Mucosa of descending colon (tissue), 3 donors: Measurements from ENCODE around the gene OOSP4B. TPM values are rescaled to one million over a fixed set of nuclear protein-coding genes. Genes with fewer than 3 reads are reported as not detected.
"Not testable (repeated sequence)": the region's sequence is repeated elsewhere in the genome, so short reads cannot be mapped to it uniquely, and the experiment has no call there.

Source experiments
- ATAC-seq: fragments of 200-7000 bp; cut with Tn5 transposase; one replicate; pipeline ENCODE4 v1.9.1; 2020; ENCODE audit warnings: mild to moderate bottlenecking, moderate library complexity
- DNase-seq, 3 donors: peaks; one replicate each; pipeline ENCODE4 v3.0.0-alpha.2; 2020
- H3K36me3 ChIP-seq: fragments of 200-600 bp; one replicate; pipeline ENCODE4 v1.8.0; 2021; ENCODE audit warnings: low read depth, mild to moderate bottlenecking
- H3K4me1 ChIP-seq: fragments of 200-600 bp; one replicate; pipeline ENCODE4 v1.8.0; 2021; ENCODE audit warnings: low read depth, mild to moderate bottlenecking
- H3K4me3 ChIP-seq: fragments of 200-600 bp; one replicate; pipeline ENCODE4 v1.8.0; 2021; ENCODE audit warnings: mild to moderate bottlenecking
- H3K9me3 ChIP-seq: fragments of 200-600 bp; one replicate; pipeline ENCODE4 v1.8.0; 2021; ENCODE audit warnings: mild to moderate bottlenecking
- intact Hi-C, 2 donors: fragments of 100-400 bp; cut with DNase I in 1 of 2; cut with micrococcal nuclease in 1 of 2; formaldehyde crosslinking; loops; one replicate each; pipeline versions ENCODE4 v1.11.0 to v1.11.1; 2022; cut with DNase I, micrococcal nuclease
- total RNA-seq, 3 donors: library from RNA; stranded (reverse); fragmentation: NEBNext Ultra II Directional in 2 of 3; extraction: Animal tissue kit (Norgen Biotek cat#: 25700) in 2 of 3; gene quantifications; one replicate each; pipeline versions ENCODE4 v1.2.1 to v1.2.4, GENCODE V29; 2021 to 2023
- TF ChIP-seq, protein P1 (sequence below): fragments of 200-600 bp; IDR thresholded peaks from one replicate; pipeline ENCODE4 v1.8.0; 2022; ENCODE audit warnings: antibody characterized with exemption, mild to moderate bottlenecking
- donor health status: DM: no; HTN: no; CAD: no; lungs with moderate emphysema.
- donor health status: DM: no; HTN: no; CAD: no.
- donor health status: DM: no; HTN: yes; CAD: no.

The OOSP4B gene
- total RNA-seq, 3 donors from 2014 or later = not detected

DNA sequence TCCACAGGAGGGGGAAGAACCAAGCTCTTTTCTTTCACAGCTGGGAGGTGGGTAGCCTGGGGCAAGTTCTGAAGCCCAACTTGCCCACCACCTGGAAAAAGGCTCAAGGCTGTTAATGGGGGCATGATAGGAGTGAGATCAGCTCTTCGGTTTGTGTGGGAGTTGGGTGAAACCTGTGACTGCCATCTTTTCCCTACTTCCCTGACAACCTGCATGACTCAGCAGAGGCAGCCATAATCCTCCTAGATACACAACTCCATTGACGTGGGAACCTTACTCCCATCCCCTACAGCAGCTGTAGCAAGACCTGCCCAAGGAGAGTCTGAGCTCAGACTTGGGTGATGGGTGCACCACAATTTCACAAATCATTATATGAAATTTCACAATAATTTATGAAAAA is 13.3 kb upstream of the OOSP4B start:
- no peak for ATAC-seq
- no peak overlapping the region for H3K4me3 ChIP-seq
- intact Hi-C loops = no loop called here
- no peaks in the 10 kb centered on the region for H3K36me3 ChIP-seq
- TF ChIP-seq, protein P1, sequence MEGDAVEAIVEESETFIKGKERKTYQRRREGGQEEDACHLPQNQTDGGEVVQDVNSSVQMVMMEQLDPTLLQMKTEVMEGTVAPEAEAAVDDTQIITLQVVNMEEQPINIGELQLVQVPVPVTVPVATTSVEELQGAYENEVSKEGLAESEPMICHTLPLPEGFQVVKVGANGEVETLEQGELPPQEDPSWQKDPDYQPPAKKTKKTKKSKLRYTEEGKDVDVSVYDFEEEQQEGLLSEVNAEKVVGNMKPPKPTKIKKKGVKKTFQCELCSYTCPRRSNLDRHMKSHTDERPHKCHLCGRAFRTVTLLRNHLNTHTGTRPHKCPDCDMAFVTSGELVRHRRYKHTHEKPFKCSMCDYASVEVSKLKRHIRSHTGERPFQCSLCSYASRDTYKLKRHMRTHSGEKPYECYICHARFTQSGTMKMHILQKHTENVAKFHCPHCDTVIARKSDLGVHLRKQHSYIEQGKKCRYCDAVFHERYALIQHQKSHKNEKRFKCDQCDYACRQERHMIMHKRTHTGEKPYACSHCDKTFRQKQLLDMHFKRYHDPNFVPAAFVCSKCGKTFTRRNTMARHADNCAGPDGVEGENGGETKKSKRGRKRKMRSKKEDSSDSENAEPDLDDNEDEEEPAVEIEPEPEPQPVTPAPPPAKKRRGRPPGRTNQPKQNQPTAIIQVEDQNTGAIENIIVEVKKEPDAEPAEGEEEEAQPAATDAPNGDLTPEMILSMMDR = no peak
- DNase-seq = no peak
- H3K9me3 ChIP-seq = no peaks in the 10 kb centered on the region
- no peaks in the 10 kb centered on the region for H3K4me1 ChIP-seq

DNA sequence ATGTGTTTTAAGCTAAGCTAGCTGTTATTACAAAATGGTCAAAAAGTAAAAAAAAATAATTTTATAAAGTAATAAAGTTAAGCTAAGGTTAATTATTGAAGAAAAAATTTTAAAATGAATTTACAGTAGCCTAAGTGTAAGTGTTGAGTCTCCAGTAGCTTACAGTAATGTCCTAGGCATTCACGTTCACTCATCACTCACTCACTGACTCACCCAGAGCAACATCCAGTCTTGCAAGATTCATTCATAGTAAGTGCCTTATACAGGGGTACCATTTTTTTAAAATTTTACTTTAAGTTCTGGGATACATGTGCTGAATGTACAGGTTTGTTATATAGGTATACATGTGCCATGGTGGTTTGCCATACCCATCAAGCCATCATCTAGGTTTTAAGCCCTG is 11.6 kb upstream of the OOSP4B start:
- ATAC-seq (no peak), DNase-seq (no peak)
- Histone ChIP-seq H3K36me3 (no peaks in the 10 kb centered on the region), H3K4me1 (no peaks in the 10 kb centered on the region), H3K9me3 (no peaks in the 10 kb centered on the region), H3K4me3 (no peak overlapping the region)
- TF ChIP-seq, protein P1 = no peak
- intact Hi-C loops = no loop called here

DNA sequence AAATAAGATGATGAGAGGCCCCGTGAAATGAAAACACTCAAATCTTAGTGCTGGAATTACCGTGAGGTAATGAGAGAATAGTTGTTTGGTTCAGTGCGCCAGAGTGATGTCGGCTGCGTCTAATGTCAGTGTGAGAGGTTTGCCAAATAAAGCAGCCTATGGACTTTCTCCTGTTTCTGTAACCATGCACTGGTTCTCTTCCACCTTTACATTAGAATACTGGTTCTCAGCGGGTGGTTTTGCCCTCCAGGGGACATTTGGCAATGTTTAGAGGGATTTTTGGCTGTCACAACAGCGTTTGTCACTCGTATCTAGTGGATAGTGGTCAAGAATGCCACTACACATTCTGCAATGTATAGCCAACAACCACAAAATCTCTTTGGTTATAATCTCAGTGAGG is 1.1 kb downstream of the OOSP4B start:
- Histone ChIP-seq H3K9me3 (no peaks in the 10 kb centered on the region), H3K36me3 (no peaks in the 10 kb centered on the region), H3K4me3 (no peak overlapping the region), H3K4me1 (no peaks in the 10 kb centered on the region)
- DNase-seq = no peak
- TF ChIP-seq, protein P1 = no peak
- ATAC-seq = no peak
- intact Hi-C loops = no loop called here

DNA sequence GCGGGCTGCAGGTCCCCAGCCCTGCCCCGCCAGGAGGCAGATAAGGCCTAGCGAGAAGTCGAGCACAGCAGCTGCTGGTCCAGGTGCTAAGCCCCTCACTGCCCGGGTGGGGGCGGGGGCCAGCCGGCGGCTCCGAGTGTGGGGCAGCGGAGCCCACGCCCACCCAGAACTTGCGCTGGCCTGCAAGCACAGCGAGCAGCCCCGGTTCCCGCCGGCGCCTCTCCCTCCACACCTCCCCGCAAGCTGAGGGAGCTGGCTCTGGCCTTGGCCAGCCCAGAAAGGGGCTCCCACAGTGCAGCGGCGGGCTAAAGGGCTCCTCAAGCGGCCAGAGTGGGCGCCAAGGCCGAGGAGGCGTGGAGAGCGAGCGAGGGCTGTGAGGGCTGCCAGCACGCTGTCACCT is 3.4 kb downstream of the OOSP4B start:
- ATAC-seq, H3K9me3 ChIP-seq, DNase-seq, H3K36me3 ChIP-seq, intact Hi-C loops, H3K4me1 ChIP-seq, H3K4me3 ChIP-seq: not testable (repeated sequence)

DNA sequence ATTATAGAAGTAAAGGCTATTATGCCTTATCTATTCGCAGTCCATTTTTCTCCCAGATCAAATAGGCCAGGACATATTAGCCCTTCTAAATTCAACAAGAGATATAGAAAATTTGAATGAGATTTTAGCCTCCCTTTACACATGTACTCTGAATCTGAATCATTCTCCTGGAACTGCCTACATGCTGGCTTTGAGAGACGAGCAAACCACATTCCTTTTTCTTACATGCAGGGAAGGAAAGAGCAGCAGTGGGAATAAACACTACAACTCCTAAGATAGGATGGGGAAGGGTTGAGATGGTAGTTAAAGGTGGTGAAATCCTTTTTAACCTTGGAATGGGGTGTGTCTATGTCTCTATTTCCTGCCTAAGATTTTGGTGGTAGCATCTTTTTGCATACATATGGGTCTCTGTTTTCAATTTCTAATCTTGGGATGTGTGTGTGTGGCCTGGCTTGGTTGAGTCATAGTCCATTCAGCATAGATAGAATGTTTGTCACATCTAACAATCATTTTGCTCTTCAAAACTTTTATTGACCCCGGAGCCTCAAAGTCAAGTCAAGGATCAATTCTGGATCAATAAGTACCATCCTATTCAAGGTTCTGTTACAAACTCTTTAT is 12.1 kb downstream of the OOSP4B start:
- intact Hi-C loops = no loop called here
- no peaks in the 10 kb centered on the region for H3K4me1 ChIP-seq
- TF ChIP-seq, protein P1 = no peak
- no peak for DNase-seq
- no peaks in the 10 kb centered on the region for H3K9me3 ChIP-seq
- H3K36me3 ChIP-seq = no peaks in the 10 kb centered on the region
- no peak overlapping the region for H3K4me3 ChIP-seq
- no peak for ATAC-seq

DNA sequence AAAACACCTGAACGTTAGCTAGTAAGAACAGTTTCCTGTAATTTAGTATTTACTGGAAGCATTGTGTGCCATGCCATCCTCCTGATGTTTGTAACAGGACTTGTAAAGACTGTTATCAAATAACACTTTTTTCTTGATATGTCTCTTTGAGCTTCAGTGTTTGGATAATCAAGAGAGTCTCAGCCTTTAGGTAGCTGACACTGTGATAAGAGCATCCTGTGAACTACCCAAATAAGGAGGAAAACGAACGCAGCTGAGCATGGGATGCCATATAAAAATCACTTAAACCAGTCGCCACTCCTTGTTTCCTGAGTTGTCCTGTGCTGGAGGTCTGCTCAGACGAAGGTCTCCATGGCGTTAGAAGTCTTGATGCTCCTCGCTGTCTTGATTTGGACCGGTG is 23.1 kb downstream of the OOSP4B start, which contains the start of gene OOSP2:
Gene OOSP2 (plus strand): TSS at position 301 of the 400 bp plus-strand sequence. CDS start 51 bp downstream, at position 352.
- Histone ChIP-seq H3K4me3 (no peak within 1 kb of the TSS), H3K36me3 (no peaks in the 10 kb centered on the region), H3K4me1 (no peaks in the 10 kb centered on the region), H3K9me3 (no peaks in the 10 kb centered on the region)
- TF ChIP-seq, protein P1 = no peak
- intact Hi-C loops = no loop called here
- DNase-seq (no peak), ATAC-seq (no peak)

DNA sequence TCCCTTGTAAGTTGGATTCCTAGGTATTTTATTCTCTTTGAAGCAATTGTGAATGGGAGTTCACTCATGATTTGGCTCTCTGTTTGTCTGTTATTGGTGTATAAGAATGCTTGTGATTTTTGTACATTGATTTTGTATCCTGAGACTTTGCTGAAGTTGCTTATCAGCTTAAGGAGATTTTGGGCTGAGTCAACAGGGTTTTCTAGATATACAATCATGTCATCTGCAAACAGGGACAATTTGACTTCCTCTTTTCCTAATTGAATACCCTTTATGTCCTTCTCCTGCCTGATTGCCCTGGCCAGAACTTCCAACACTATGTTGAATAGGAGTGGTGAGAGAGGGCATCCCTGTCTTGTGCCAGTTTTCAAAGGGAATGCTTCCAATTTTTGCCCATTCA is 33.4 kb downstream of the OOSP4B start:
- H3K4me1 ChIP-seq, ATAC-seq, H3K9me3 ChIP-seq, H3K4me3 ChIP-seq, DNase-seq, H3K36me3 ChIP-seq, intact Hi-C loops: not testable (repeated sequence)

DNA sequence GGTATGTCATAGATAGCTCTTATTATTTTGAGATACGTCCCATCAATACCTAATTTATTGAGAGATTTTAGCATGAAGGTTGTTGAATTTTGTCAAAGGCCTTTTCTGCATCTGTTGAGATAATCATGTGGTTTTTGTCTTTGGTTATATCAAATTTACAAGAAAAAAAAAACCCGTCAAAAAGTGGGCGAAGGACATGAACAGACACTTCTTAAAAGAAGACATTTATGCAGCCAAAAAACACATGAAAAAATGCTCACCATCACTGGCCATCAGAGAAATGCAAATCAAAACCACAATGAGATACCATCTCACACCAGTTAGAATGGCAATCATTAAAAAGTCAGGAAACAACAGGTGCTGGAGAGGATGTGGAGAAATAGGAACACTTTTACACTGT is 33.9 kb downstream of the OOSP4B start:
- intact Hi-C loops, H3K4me3 ChIP-seq, H3K9me3 ChIP-seq, DNase-seq, H3K36me3 ChIP-seq, H3K4me1 ChIP-seq, ATAC-seq: not testable (repeated sequence)
